ENCODE results near the gene SRGAP1.

GRCh38 chr12:63809566-63809965 lies 34.9 kb upstream of the SRGAP1 start:
- TF ChIP-seq CTCF (IDR thresholded peaks at IDR 0.05): no peak
- no peak for TF ChIP-seq POLR2AphosphoS5 (IDR thresholded peaks at IDR 0.05)
- no peak for TF ChIP-seq EP300 (IDR thresholded peaks at IDR 0.05)
- no peak for TF ChIP-seq POLR2A (IDR thresholded peaks at IDR 0.05)

Measured in stomach (tissue), 4 donors.